SK-N-SH (cell line): Measurements from ENCODE around the gene OR4E1. TPM values are rescaled to one million over a fixed set of nuclear protein-coding genes. Genes with fewer than 3 reads are reported as not detected.

Experiments
- CTCF ChIA-PET: fragments of 300-600, 350-600 bp; formaldehyde crosslinking; extraction: SDS; loops from one replicate; lab custom pipeline; 2021; lab: Yijun Ruan, JAX
- POLR2A ChIA-PET: fragments of 350-600 bp; sonication (Branson Sonifier 250); formaldehyde crosslinking; extraction: SDS; loops from one replicate; lab custom pipeline; 2020; ENCODE audit warnings: antibody characterized with exemption, inconsistent platforms; lab: Yijun Ruan, JAX
- DNase-seq: peaks from one replicate; pipeline ENCODE4 v3.0.0; 2012
- H2AFZ ChIP-seq: fragments of 200-600 bp; sonication (generic); 2 replicates; pipeline ENCODE4 v1.8.1; 2016; ENCODE audit warnings: antibody characterized with exemption, mild to moderate bottlenecking, low read depth
- H3F3A ChIP-seq: fragments of 200-600 bp; sonication (generic); replicated peaks from 2 replicates; pipeline ENCODE3; 2016; ENCODE audit warnings: antibody characterized with exemption, mild to moderate bottlenecking; ENCODE audit not compliant: insufficient read depth
- H3K27ac ChIP-seq, 2 experiments: fragments of 200-500 bp in 1 of 2; fragments of 200-600 bp in 1 of 2; sonication (Bioruptor generic) in 1 of 2; sonication (generic), shearing (Covaris generic) in 1 of 2; 2 replicates each; pipeline versions ENCODE4 v1.5.1 to v1.6.1; 2014 to 2016; ENCODE audit warnings: low read depth in 2 of 2, inconsistent platforms in 1 of 2, low read length in 1 of 2, mild to moderate bottlenecking in 1 of 2, mixed read lengths in 1 of 2
- H3K27me3 ChIP-seq: fragments of 200-600 bp; sonication (generic), shearing (Covaris generic); 2 replicates; pipeline ENCODE4 v1.6.1; 2016; ENCODE audit warnings: mixed run types; ENCODE audit not compliant: insufficient read depth
- H3K36me3 ChIP-seq, 2 experiments: fragments of 200-500 bp in 1 of 2; fragments of 200-600 bp in 1 of 2; sonication (Bioruptor generic) in 1 of 2; sonication (generic) in 1 of 2; replicated peaks in 1 of 2; 2 replicates each; pipeline versions ENCODE3 to v1.5.1; 2014 to 2016; ENCODE audit warnings: low read length in 1 of 2, mild to moderate bottlenecking in 1 of 2; ENCODE audit not compliant: insufficient read depth in 2 of 2, control insufficient read depth in 1 of 2
- H3K4me1 ChIP-seq, 2 experiments: fragments of 200-500 bp in 1 of 2; fragments of 200-600 bp in 1 of 2; sonication (Bioruptor generic) in 1 of 2; sonication (generic), shearing (Covaris generic) in 1 of 2; 2 replicates each; pipeline versions ENCODE4 v1.5.1 to v1.6.1; 2014 to 2016; ENCODE audit warnings: low read depth in 1 of 2, low read length in 1 of 2, mixed run types in 1 of 2; ENCODE audit not compliant: insufficient read depth in 2 of 2, control insufficient read depth in 1 of 2
- H3K4me2 ChIP-seq: fragments of 200-600 bp; sonication (generic), shearing (Covaris generic); 2 replicates; pipeline ENCODE4 v1.6.1; 2017; ENCODE audit warnings: mixed run types
- H3K4me3 ChIP-seq, 2 experiments: fragments of 200-500 bp in 1 of 2; fragments of 200-600 bp in 1 of 2; sonication (Bioruptor generic) in 1 of 2; sonication (generic), shearing (Covaris generic) in 1 of 2; 2 replicates each; pipeline versions ENCODE4 v1.5.1 to v1.8.1; 2014 to 2016; ENCODE audit warnings: low read depth in 2 of 2, inconsistent platforms in 1 of 2, low read length in 1 of 2, mild to moderate bottlenecking in 1 of 2, mixed read lengths in 1 of 2, moderate library complexity in 1 of 2
- H3K79me2 ChIP-seq: fragments of 200-600 bp; sonication (generic); 2 replicates; pipeline ENCODE4 v1.8.1; 2017; ENCODE audit warnings: mild to moderate bottlenecking; ENCODE audit not compliant: insufficient read depth
- H3K9ac ChIP-seq: fragments of 200-600 bp; sonication (generic); 2 replicates; pipeline ENCODE4 v1.6.1; 2017; ENCODE audit warnings: mixed run types
- H3K9me2 ChIP-seq: fragments of 200-600 bp; sonication (generic); 2 replicates; pipeline ENCODE4 v1.6.1; 2017; ENCODE audit warnings: mixed run types
- H3K9me3 ChIP-seq: fragments of 200-600 bp; sonication (generic); 2 replicates; pipeline ENCODE4 v1.6.1; 2017; ENCODE audit warnings: mixed run types, mild to moderate bottlenecking, moderate library complexity
- H4K20me1 ChIP-seq: fragments of 200-600 bp; sonication (generic); 2 replicates; pipeline ENCODE4 v1.6.1; 2017; ENCODE audit warnings: mild to moderate bottlenecking, mixed run types; ENCODE audit not compliant: insufficient read depth
- EP300 ChIP-seq, 2 experiments: IDR thresholded peaks; 2 replicates each; pipeline versions ENCODE4 v1.4.0 to v1.6.1; 2012; ENCODE audit warnings: borderline replicate concordance in 1 of 2, low read depth in 1 of 2, low read length in 1 of 2
- FOXM1 ChIP-seq: IDR thresholded peaks from 2 replicates; pipeline ENCODE4 v1.4.0; 2012; ENCODE audit warnings: low read depth, mild to moderate bottlenecking
- NRF1 ChIP-seq: IDR thresholded peaks from 2 replicates; pipeline ENCODE4 v1.6.1; 2012; ENCODE audit warnings: low read depth, mild to moderate bottlenecking, low read length
- PBX3 ChIP-seq: IDR thresholded peaks from 2 replicates; pipeline ENCODE4; 2012
- REST ChIP-seq: IDR thresholded peaks from 2 replicates; pipeline ENCODE4 v1.6.1; 2012; ENCODE audit warnings: mild to moderate bottlenecking, low read depth, low read length, moderate library complexity
- TCF12 ChIP-seq: IDR thresholded peaks from 2 replicates; pipeline ENCODE4 v1.4.0; 2012
- USF2 ChIP-seq: fragments of 150-350 bp; IDR thresholded peaks from 2 replicates; pipeline ENCODE4 v1.6.1; 2017; ENCODE audit warnings: antibody characterized with exemption, low read length, low read depth, borderline replicate concordance
- WGBS: methylation state at CpG from one replicate; pipeline ENCODE4 v1.1.6; 2017; ENCODE audit warnings: low lambda C conversion rate; 5-methylcytosine and 5-hydroxymethylcytosine counted together
- polyA plus RNA-seq, 3 experiments: library from polyadenylated mRNA; depleted of rRNA; stranded (reverse); fragments of >200 nt; gene quantifications; 2 replicates each; pipeline ENCODE4 v1.2.3, GENCODE V29; 2012

OR4E1 gene
- polyA plus RNA-seq, 1 of the 3 experiments (the other 2 are of a cell fraction) = not detected

- POLR2A ChIA-PET = no interaction called here
- Histone ChIP-seq H3K9me3 (no peaks in the 10 kb centered on the region), H3K4me2 (no peak overlapping the region), H3K27ac (no peak overlapping the region), H3F3A (no peaks in the 10 kb centered on the region), H3K36me3 (no peaks in the 10 kb centered on the region), H3K4me1 (no peaks in the 10 kb centered on the region), H3K27me3 (peaks cover 32% of the 10 kb centered on the region), H3K4me3 (no peak overlapping the region), H2AFZ (no peak overlapping the region), H3K9me2 (no peaks in the 10 kb centered on the region), H4K20me1 (no peaks in the 10 kb centered on the region), H3K9ac (no peak overlapping the region), H3K79me2 (no peaks in the 10 kb centered on the region)
- TF ChIP-seq TCF12 (no peak), REST (no peak), NRF1 (no peak)
- WGBS = 0% methylated on average over 3 of the region's 3 CpGs
- CTCF ChIA-PET = no interaction called here
- DNase-seq = no peak
Observed at GRCh38 chr14:21642683-21643082, 30.9 kb downstream of the OR4E1 start.

- H4K20me1 ChIP-seq = no peaks in the 10 kb centered on the region
- no peak within 1 kb of the TSS for H3K27ac ChIP-seq
- TF ChIP-seq PBX3 = no peak
- no peak for TF ChIP-seq USF2
- TF ChIP-seq FOXM1 = no peak
- no peak for TF ChIP-seq EP300 (IDR thresholded peaks at IDR 0.05; ENCODE audit: borderline replicate concordance in 1 of 2, low read depth in 1 of 2, low read length in 1 of 2)
- H3K4me2 ChIP-seq = no peak within 1 kb of the TSS
- POLR2A ChIA-PET = no interaction called here
- WGBS = 0% methylated on average over 4 of the region's 4 CpGs
- H3K79me2 ChIP-seq = no peaks in the 10 kb centered on the region
- H3K36me3 ChIP-seq = no peaks in the 10 kb centered on the region
- H3K9me2 ChIP-seq = no peaks in the 10 kb centered on the region
- DNase-seq = no peak
- H3K4me3 ChIP-seq = no peak within 1 kb of the TSS
- H2AFZ ChIP-seq = no peak within 1 kb of the TSS
- no peaks in the 10 kb centered on the region for H3K4me1 ChIP-seq
- H3K9me3 ChIP-seq = no peaks in the 10 kb centered on the region
- no peaks in the 10 kb centered on the region for H3F3A ChIP-seq
- H3K9ac ChIP-seq = no peak within 1 kb of the TSS
- peaks cover 21% of the 10 kb centered on the region for H3K27me3 ChIP-seq
- CTCF ChIA-PET = no interaction called here
Observed at GRCh38 chr14:21634840-21635239, 38.8 kb downstream of the OR4E1 start, which contains the start of gene OR10G2. Gene OR10G2, minus strand, starts transcription at chr14:21634940. Its CDS starts 98 bp downstream, at chr14:21634842.
